HUES48 (cell line): ENCODE data around the gene TTC28.
"Not testable (repeated sequence)": the region's sequence is repeated elsewhere in the genome, so short reads cannot be mapped to it uniquely, and the experiment has no call there.

Experiments used
- H3K27ac ChIP-seq: one replicate; pipeline ENCODE4 v1.7.0; 2013; ENCODE audit warnings: low read depth, low read length, inconsistent platforms
- H3K27me3 ChIP-seq: 2 replicates; pipeline ENCODE4 v1.6.1; 2013; ENCODE audit warnings: mild to moderate bottlenecking, low read length; ENCODE audit not compliant: control insufficient read depth, insufficient read depth
- H3K36me3 ChIP-seq: 2 replicates; pipeline ENCODE4 v1.6.1; 2013; ENCODE audit warnings: low read length; ENCODE audit not compliant: control insufficient read depth, insufficient read depth
- H3K4me1 ChIP-seq: 2 replicates; pipeline ENCODE4 v1.6.1; 2013; ENCODE audit warnings: mild to moderate bottlenecking, low read length; ENCODE audit not compliant: control insufficient read depth, insufficient read depth
- H3K4me3 ChIP-seq: 2 replicates; pipeline ENCODE4 v1.5.1; 2013; ENCODE audit warnings: mild to moderate bottlenecking, low read depth, low read length
- H3K9ac ChIP-seq: 2 replicates; pipeline ENCODE4 v1.6.1; 2013; ENCODE audit warnings: mild to moderate bottlenecking, low read depth, low read length, moderate library complexity
- H3K9me3 ChIP-seq: 2 replicates; pipeline ENCODE4 v1.6.1; 2013; ENCODE audit warnings: low read length; ENCODE audit not compliant: control insufficient read depth, insufficient read depth

TTC28 gene

GRCh38 chr22:28710107-28710506 is 30.5 kb upstream of the TTC28 start:
- H3K4me1 ChIP-seq: no peaks in the 10 kb centered on the region
- no peaks in the 10 kb centered on the region for H3K9me3 ChIP-seq
- H3K9ac ChIP-seq: no peak overlapping the region
- no peaks in the 10 kb centered on the region for H3K27me3 ChIP-seq
- H3K4me3 ChIP-seq: no peak overlapping the region
- H3K27ac ChIP-seq: no peak overlapping the region
- peaks cover 67% of the 10 kb centered on the region for H3K36me3 ChIP-seq

DNA sequence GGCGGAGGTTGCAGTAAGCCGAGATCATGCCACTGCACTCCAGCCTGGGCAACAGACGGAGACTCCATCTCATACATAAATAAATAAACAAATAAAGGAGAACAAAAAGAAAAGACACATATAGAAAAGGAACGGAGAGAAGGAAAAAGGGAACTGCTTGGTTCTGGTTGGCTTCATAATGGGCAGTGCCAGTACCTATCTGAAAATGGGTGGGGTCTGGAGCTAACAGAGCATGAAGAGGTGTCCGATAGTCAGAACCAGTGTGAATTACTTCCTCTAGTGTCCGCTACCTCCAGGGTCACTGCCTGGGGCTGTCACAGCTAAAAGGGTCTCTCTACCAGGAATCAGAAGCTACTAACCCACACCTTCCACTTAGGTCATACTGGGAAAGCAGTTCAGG is 27.2 kb upstream of the TTC28 start:
- Histone ChIP-seq H3K36me3 (peaks cover 67% of the 10 kb centered on the region), H3K9ac (no peak overlapping the region), H3K9me3 (no peaks in the 10 kb centered on the region), H3K27ac (no peak overlapping the region), H3K4me3 (no peak overlapping the region), H3K4me1 (no peaks in the 10 kb centered on the region), H3K27me3 (no peaks in the 10 kb centered on the region)

DNA sequence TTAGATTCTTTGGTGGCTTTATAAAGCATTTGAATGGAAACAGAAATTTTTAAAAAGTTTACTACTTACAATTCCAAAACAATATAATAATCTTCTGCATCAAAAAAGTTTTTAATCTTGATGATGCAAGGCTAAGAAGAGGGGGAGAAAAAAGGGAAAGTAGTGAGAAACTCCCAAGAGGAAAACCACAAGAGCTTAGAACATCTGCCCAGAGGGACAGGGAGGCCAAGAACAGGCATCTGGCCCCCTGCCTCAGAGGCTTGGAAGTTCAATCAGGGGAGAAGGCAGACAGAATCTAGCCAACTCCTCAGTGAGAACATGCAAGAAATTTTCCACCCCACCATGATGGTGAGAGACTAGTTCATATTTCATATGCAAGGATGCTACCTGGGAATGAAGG is 23.8 kb upstream of the TTC28 start:
- no peak overlapping the region for H3K9ac ChIP-seq
- no peak overlapping the region for H3K27ac ChIP-seq
- no peaks in the 10 kb centered on the region for H3K27me3 ChIP-seq
- no peak overlapping the region for H3K4me3 ChIP-seq
- H3K9me3 ChIP-seq: no peaks in the 10 kb centered on the region
- peaks cover 49% of the 10 kb centered on the region for H3K36me3 ChIP-seq
- no peaks in the 10 kb centered on the region for H3K4me1 ChIP-seq

DNA sequence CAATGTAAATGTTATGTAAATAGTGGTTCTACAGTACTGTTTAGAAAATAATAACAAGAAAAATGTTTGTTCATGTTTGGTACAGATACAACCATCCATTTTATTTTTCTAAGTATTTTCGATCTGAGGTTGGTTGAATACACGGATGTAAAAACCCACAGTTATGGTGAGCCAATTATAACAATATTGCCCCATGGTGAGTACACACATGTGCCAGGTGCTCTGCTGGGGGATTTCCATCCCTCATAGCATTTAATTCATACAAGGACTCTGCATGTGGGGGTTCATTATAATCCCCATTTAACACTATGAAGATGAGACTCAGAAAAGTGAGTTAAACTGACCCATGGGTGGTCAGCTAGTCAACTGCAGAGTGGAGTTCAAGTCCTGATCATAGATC is 23.3 kb upstream of the TTC28 start:
- H3K36me3 ChIP-seq: peaks cover 46% of the 10 kb centered on the region
- H3K4me3 ChIP-seq: no peak overlapping the region
- no peak overlapping the region for H3K9ac ChIP-seq
- H3K9me3 ChIP-seq: no peaks in the 10 kb centered on the region
- H3K27me3 ChIP-seq: no peaks in the 10 kb centered on the region
- no peak overlapping the region for H3K27ac ChIP-seq
- no peaks in the 10 kb centered on the region for H3K4me1 ChIP-seq

- not testable (repeated sequence) for H3K4me1 ChIP-seq, H3K9me3 ChIP-seq, H3K4me3 ChIP-seq, H3K27me3 ChIP-seq, H3K9ac ChIP-seq, H3K27ac ChIP-seq
- peaks cover 50% of the 10 kb centered on the region for H3K36me3 ChIP-seq
Measured at GRCh38 chr22:28693041-28693760, 13.6 kb upstream of the TTC28 start.

- not testable (repeated sequence) for H3K9me3 ChIP-seq, H3K9ac ChIP-seq, H3K27ac ChIP-seq, H3K27me3 ChIP-seq, H3K4me1 ChIP-seq, H3K4me3 ChIP-seq
- peaks cover 39% of the 10 kb centered on the region for H3K36me3 ChIP-seq
Measured at GRCh38 chr22:28689796-28690195, 10.2 kb upstream of the TTC28 start.

DNA sequence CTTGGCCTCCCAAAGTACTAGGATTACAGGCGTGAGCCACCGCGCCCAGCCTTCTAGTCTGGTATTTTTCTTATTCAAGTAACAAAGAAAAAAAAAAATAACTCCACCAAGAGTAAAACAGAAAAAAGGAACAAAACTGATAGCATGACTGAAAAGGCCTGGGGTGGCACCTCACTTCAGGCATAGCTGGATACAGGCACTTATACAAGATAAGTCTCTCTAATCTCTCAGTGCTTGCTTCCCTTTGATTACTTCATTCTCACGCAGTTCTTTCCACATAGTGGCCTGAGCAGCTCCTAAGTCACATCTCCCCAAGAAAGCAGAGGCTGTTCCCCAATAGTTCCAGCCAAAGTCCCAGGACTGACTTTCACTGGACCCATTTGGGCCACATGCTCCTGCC is 3.3 kb upstream of the TTC28 start:
- H3K27me3 ChIP-seq, H3K9me3 ChIP-seq, H3K4me3 ChIP-seq: not testable (repeated sequence)

DNA sequence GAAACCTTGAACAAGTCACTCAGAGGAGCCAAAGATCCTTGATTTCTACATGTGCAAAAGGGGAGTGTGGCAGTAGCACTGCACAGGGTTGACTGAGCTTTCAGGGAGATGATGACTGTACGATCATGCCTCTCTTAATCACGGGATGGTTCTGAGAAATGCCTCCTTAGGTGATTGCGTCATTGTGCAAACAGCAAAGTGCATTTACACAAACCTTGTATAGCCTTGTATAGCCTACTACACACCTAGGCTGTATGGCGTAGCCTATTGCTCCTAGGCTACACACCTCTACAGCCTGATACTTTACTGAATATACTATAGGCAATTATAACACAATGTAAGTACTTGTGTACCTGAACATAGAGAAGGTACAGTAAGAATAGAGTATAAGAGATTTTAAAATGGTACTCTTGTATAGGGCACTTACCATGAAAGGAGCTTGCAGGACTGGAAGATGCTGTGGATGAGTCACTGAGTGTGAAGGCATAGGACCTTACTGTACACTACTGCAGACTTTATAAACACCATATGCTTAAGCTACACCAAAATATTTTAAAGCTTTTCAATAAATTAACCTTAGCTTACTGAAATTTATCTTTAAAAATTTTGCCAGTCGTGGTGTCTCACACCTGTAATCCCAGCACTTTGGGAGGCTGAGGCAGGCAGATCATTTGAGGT is 1.3 kb upstream of the TTC28 start:
- not testable (repeated sequence) for H3K9me3 ChIP-seq, H3K36me3 ChIP-seq, H3K4me1 ChIP-seq, H3K9ac ChIP-seq, H3K4me3 ChIP-seq, H3K27me3 ChIP-seq, H3K27ac ChIP-seq

More for the DNA sequence above, 3.3 kb upstream of the TTC28 start:
- not testable (repeated sequence) for H3K9ac ChIP-seq, H3K4me1 ChIP-seq, H3K27ac ChIP-seq, H3K36me3 ChIP-seq

- not testable (repeated sequence) for H3K9me3 ChIP-seq, H3K36me3 ChIP-seq, H3K27ac ChIP-seq, H3K27me3 ChIP-seq, H3K4me1 ChIP-seq
- peak overlapping the region; percentile 79 for H3K4me3 ChIP-seq
- 0 out of 2 replicates have a peak overlapping the region, but pooled peaks have one; percentile 30 for H3K9ac ChIP-seq
Measured at GRCh38 chr22:28678778-28679610, 646 bp downstream of the TTC28 start.

- not testable (repeated sequence) for H3K27ac ChIP-seq, H3K36me3 ChIP-seq, H3K9ac ChIP-seq, H3K27me3 ChIP-seq, H3K4me1 ChIP-seq, H3K4me3 ChIP-seq, H3K9me3 ChIP-seq
Measured at GRCh38 chr22:28678170-28678569, 1.5 kb downstream of the TTC28 start.

- no peaks in the 10 kb centered on the region for H3K4me1 ChIP-seq
- no peak overlapping the region for H3K27ac ChIP-seq
- no peaks in the 10 kb centered on the region for H3K27me3 ChIP-seq
- H3K36me3 ChIP-seq: no peaks in the 10 kb centered on the region
- H3K9me3 ChIP-seq: no peaks in the 10 kb centered on the region
- H3K9ac ChIP-seq: no peak overlapping the region
- H3K4me3 ChIP-seq: no peak overlapping the region
Measured at GRCh38 chr22:28674121-28674563, 5.5 kb downstream of the TTC28 start.
